ENCODE results near the gene MED12. TPM values are rescaled to one million over a fixed set of nuclear protein-coding genes. Genes with fewer than 3 reads are reported as not detected.
A peak's percentile ranks its signal among the peaks of the same experiment; 100 is the strongest.
"Not testable (repeated sequence)": the region's sequence is repeated elsewhere in the genome, so short reads cannot be mapped to it uniquely, and the experiment has no call there.

Gene MED12
- polyA plus RNA-seq, 1 experiment: 12.4 TPM

GRCh38 chrX:71178908-71179307, 60.5 kb downstream of the MED12 start:
- Histone ChIP-seq H3K27me3 (ENCODE audit: control insufficient read depth, insufficient read depth, low read length) (no peaks in the 10 kb centered on the region), H3K36me3 (ENCODE audit: control insufficient read depth, insufficient read depth, low read length) (no peaks in the 10 kb centered on the region), H3K4me3 (ENCODE audit: low read depth, low read length) (no peak overlapping the region)
- DNase-seq (ENCODE audit: low read depth): no peak
- CTCF ChIA-PET: interaction anchor here (0.6 to 4.0 kb wide), 8 partner anchors 34 to 410 kb away, joined by 3 to 26 read pairs (median 4); partner anchors contain the start of gene NLGN3
- TF ChIP-seq CTCF (IDR thresholded peaks at IDR 0.05; ENCODE audit: insufficient read depth, low read depth, low read length): peak; percentile 58
- POLR2A ChIA-PET: no interaction called here

GRCh38 chrX:71180579-71181265, 62.3 kb downstream of the MED12 start:
- H3K4me3 ChIP-seq (ENCODE audit: low read depth, low read length); POLR2A ChIA-PET; DNase-seq (ENCODE audit: low read depth); H3K27me3 ChIP-seq (ENCODE audit: control insufficient read depth, insufficient read depth, low read length); H3K36me3 ChIP-seq (ENCODE audit: control insufficient read depth, insufficient read depth, low read length): not testable (repeated sequence)
- CTCF ChIA-PET: interaction anchor here (0.6 to 4.0 kb wide), 2 partner anchors 137 to 210 kb away, joined by 3 to 26 read pairs; no protein-coding TSS in a partner anchor

GRCh38 chrX:71181558-71181909, 63.1 kb downstream of the MED12 start:
- CTCF ChIA-PET: no interaction called here
- Histone ChIP-seq H3K36me3 (ENCODE audit: control insufficient read depth, insufficient read depth, low read length) (no peaks in the 10 kb centered on the region), H3K4me3 (ENCODE audit: low read depth, low read length) (peak overlapping the region; percentile 43), H3K27me3 (ENCODE audit: control insufficient read depth, insufficient read depth, low read length) (no peaks in the 10 kb centered on the region)
- POLR2A ChIA-PET: no interaction called here
- no peak for TF ChIP-seq CTCF (IDR thresholded peaks at IDR 0.05; ENCODE audit: insufficient read depth, low read depth, low read length)
- no peak for DNase-seq (ENCODE audit: low read depth)

GRCh38 chrX:71181910-71182799, 63.8 kb downstream of the MED12 start:
- POLR2A ChIA-PET: interaction anchor here (1.2 kb wide), 1 partner anchor 184 kb away, joined by 3 read pairs; the partner anchor contains the start of gene TAF1
- DNase-seq (ENCODE audit: low read depth): peak; percentile 89
- Histone ChIP-seq H3K27me3 (ENCODE audit: control insufficient read depth, insufficient read depth, low read length) (no peaks in the 10 kb centered on the region), H3K36me3 (ENCODE audit: control insufficient read depth, insufficient read depth, low read length) (no peaks in the 10 kb centered on the region), H3K4me3 (ENCODE audit: low read depth, low read length) (peak overlapping the region; percentile 43)
- CTCF ChIA-PET: interaction anchor here (0.8 to 1.6 kb wide), 2 partner anchors 10 to 167 kb away, joined by 4 read pairs; no protein-coding TSS in a partner anchor
- TF ChIP-seq CTCF (IDR thresholded peaks at IDR 0.05; ENCODE audit: insufficient read depth, low read depth, low read length): no peak

GRCh38 chrX:71182871-71183270, 64.5 kb downstream of the MED12 start:
- TF ChIP-seq CTCF (IDR thresholded peaks at IDR 0.05; ENCODE audit: insufficient read depth, low read depth, low read length): no peak
- Histone ChIP-seq H3K36me3 (ENCODE audit: control insufficient read depth, insufficient read depth, low read length) (no peaks in the 10 kb centered on the region), H3K27me3 (ENCODE audit: control insufficient read depth, insufficient read depth, low read length) (no peaks in the 10 kb centered on the region), H3K4me3 (ENCODE audit: low read depth, low read length) (no peak overlapping the region)
- CTCF ChIA-PET: interaction anchor here (0.8 to 1.6 kb wide), 2 partner anchors 9 to 166 kb away, joined by 4 read pairs; no protein-coding TSS in a partner anchor
- DNase-seq (ENCODE audit: low read depth): no peak
- POLR2A ChIA-PET: interaction anchor here (1.2 kb wide), 1 partner anchor 183 kb away, joined by 3 read pairs; the partner anchor contains the start of gene TAF1

All from BJ (cell line).